HG03432 (cell line): ENCODE data around the gene C9orf85.
"Not testable (repeated sequence)": the region's sequence is repeated elsewhere in the genome, so short reads cannot be mapped to it uniquely, and the experiment has no call there.

ENCODE experiments used
- ATAC-seq: cut with Tn5 transposase; IDR thresholded peaks from one replicate; pipeline ENCODE4 v1.9.1; 2021; ENCODE audit warnings: mild to moderate bottlenecking, moderate library complexity; ENCODE audit not compliant: unreplicated experiment

C9orf85 gene

GRCh38 chr9:71911061-71911907, at the start of gene C9orf85, which contains the start of gene ABHD17B:
Gene C9orf85 (plus strand): TSS chr9:71911639. CDS start chr9:71911735, 96 bp downstream.
Gene ABHD17B (minus strand): TSS chr9:71911193. CDS start chr9:71875080, 36,113 bp downstream.
- ATAC-seq, result peak; percentile 93

GRCh38 chr9:71863631-71864030, 47.8 kb upstream of the C9orf85 start:
- no peak for ATAC-seq

- ATAC-seq, result no peak
Observed at GRCh38 chr9:71875345-71875744, 36.1 kb upstream of the C9orf85 start.

- ATAC-seq, result no peak
Observed at GRCh38 chr9:71876106-71876505, 35.3 kb upstream of the C9orf85 start.

- no peak for ATAC-seq
Observed at GRCh38 chr9:71876829-71877228, 34.6 kb upstream of the C9orf85 start.

GRCh38 chr9:71878327-71879274, 32.8 kb upstream of the C9orf85 start:
- ATAC-seq, result no peak

- no peak for ATAC-seq
Observed at GRCh38 chr9:71879644-71880174, 31.7 kb upstream of the C9orf85 start.

- ATAC-seq, result no peak
Observed at GRCh38 chr9:71884005-71884404, 27.4 kb upstream of the C9orf85 start.

- ATAC-seq, result no peak
Observed at GRCh38 chr9:71885467-71885866, 26.0 kb upstream of the C9orf85 start.

- ATAC-seq, result no peak
Observed at GRCh38 chr9:71886015-71886414, 25.4 kb upstream of the C9orf85 start.

GRCh38 chr9:71886541-71886940, 24.9 kb upstream of the C9orf85 start:
- ATAC-seq, result no peak

- no peak for ATAC-seq
Observed at GRCh38 chr9:71887362-71887761, 24.1 kb upstream of the C9orf85 start.

GRCh38 chr9:71890042-71890679, 21.3 kb upstream of the C9orf85 start:
- no peak for ATAC-seq

GRCh38 chr9:71891557-71892189, 19.8 kb upstream of the C9orf85 start:
- ATAC-seq, result peak; percentile 37

- peak; percentile 49 for ATAC-seq
Observed at GRCh38 chr9:71895117-71895516, 16.3 kb upstream of the C9orf85 start.

- ATAC-seq, result no peak
Observed at GRCh38 chr9:71895955-71896354, 15.5 kb upstream of the C9orf85 start.

- ATAC-seq, result no peak
Observed at GRCh38 chr9:71896761-71897160, 14.7 kb upstream of the C9orf85 start.

- peak; percentile 62 for ATAC-seq
Observed at GRCh38 chr9:71897577-71897976, 13.9 kb upstream of the C9orf85 start.

- not testable (repeated sequence) for ATAC-seq
Observed at GRCh38 chr9:71898756-71899155, 12.7 kb upstream of the C9orf85 start.
